ENCODE results near the gene CDK18.

- TF ChIP-seq, protein P1, sequence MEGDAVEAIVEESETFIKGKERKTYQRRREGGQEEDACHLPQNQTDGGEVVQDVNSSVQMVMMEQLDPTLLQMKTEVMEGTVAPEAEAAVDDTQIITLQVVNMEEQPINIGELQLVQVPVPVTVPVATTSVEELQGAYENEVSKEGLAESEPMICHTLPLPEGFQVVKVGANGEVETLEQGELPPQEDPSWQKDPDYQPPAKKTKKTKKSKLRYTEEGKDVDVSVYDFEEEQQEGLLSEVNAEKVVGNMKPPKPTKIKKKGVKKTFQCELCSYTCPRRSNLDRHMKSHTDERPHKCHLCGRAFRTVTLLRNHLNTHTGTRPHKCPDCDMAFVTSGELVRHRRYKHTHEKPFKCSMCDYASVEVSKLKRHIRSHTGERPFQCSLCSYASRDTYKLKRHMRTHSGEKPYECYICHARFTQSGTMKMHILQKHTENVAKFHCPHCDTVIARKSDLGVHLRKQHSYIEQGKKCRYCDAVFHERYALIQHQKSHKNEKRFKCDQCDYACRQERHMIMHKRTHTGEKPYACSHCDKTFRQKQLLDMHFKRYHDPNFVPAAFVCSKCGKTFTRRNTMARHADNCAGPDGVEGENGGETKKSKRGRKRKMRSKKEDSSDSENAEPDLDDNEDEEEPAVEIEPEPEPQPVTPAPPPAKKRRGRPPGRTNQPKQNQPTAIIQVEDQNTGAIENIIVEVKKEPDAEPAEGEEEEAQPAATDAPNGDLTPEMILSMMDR (IDR thresholded peaks at IDR 0.05) = no peak
- no peak for TF ChIP-seq POLR2A (IDR thresholded peaks at IDR 0.05)
Observed at GRCh38 chr1:205568135-205568468, 63.6 kb downstream of the CDK18 start.

Data from thyroid gland (tissue), 4 donors.